DOHH2 (cell line): ENCODE results near the gene ENOX1.

Source experiments
- H3F3A ChIP-seq: fragments of 200-600 bp; sonication (generic), shearing (Covaris generic); 2 replicates; pipeline ENCODE4 v1.6.0; 2016; ENCODE audit warnings: antibody characterized with exemption, mild to moderate bottlenecking; ENCODE audit not compliant: control insufficient read depth, insufficient read depth
- H3K27ac ChIP-seq: fragments of 200-600 bp; sonication (generic); 2 replicates; pipeline ENCODE4 v1.5.1; 2014; ENCODE audit warnings: low read depth, mild to moderate bottlenecking, low read length, moderate library complexity
- H3K27me3 ChIP-seq: fragments of 200-600 bp; sonication (generic); 2 replicates; pipeline ENCODE4 v1.6.1; 2014; ENCODE audit warnings: mild to moderate bottlenecking, low read length, mixed read lengths; ENCODE audit not compliant: control insufficient read depth
- H3K36me3 ChIP-seq: fragments of 200-600 bp; sonication (generic); 2 replicates; pipeline ENCODE4 v1.6.1; 2014; ENCODE audit warnings: mild to moderate bottlenecking, low read length, moderate library complexity, mixed read lengths; ENCODE audit not compliant: control insufficient read depth
- H3K4me1 ChIP-seq: fragments of 200-600 bp; sonication (generic); 2 replicates; pipeline ENCODE4 v1.6.1; 2014; ENCODE audit warnings: mild to moderate bottlenecking, low read length, mixed read lengths; ENCODE audit not compliant: control insufficient read depth
- H3K4me2 ChIP-seq: fragments of 200-600 bp; sonication (generic); 2 replicates; pipeline ENCODE4 v1.6.0; 2014; ENCODE audit warnings: mild to moderate bottlenecking, low read length, moderate library complexity
- H3K4me3 ChIP-seq: fragments of 200-600 bp; sonication (generic); 2 replicates; pipeline ENCODE4 v1.5.1; 2014; ENCODE audit warnings: mild to moderate bottlenecking, low read length, mixed read lengths
- H3K79me2 ChIP-seq: fragments of 200-600 bp; sonication (generic); 2 replicates; pipeline ENCODE4 v1.6.1; 2014; ENCODE audit warnings: mild to moderate bottlenecking, low read length, mixed read lengths; ENCODE audit not compliant: control insufficient read depth
- H3K9me2 ChIP-seq: fragments of 200-600 bp; sonication (generic); replicated peaks from 2 replicates; pipeline ENCODE4 v1.6.1; 2014; ENCODE audit warnings: mild to moderate bottlenecking, low read length, mixed read lengths; ENCODE audit not compliant: control insufficient read depth
- H3K9me3 ChIP-seq: fragments of 200-600 bp; sonication (generic); 2 replicates; pipeline ENCODE4 v1.6.1; 2014; ENCODE audit warnings: antibody characterized with exemption, low read length, mixed read lengths; ENCODE audit not compliant: control insufficient read depth, insufficient read depth
- H4K20me1 ChIP-seq: fragments of 200-600 bp; sonication (generic); 2 replicates; pipeline ENCODE4 v1.6.0; 2014; ENCODE audit warnings: low read depth, mild to moderate bottlenecking, antibody characterized with exemption, low read length, moderate library complexity; ENCODE audit not compliant: control insufficient read depth, insufficient read depth
- CTCF ChIP-seq: fragments of 200-600 bp; sonication (generic); IDR thresholded peaks from one replicate; pipeline ENCODE4 v1.5.1; 2014; ENCODE audit warnings: antibody characterized with exemption, mild to moderate bottlenecking, low read depth, low read length; ENCODE audit not compliant: poor library complexity, severe bottlenecking
- EZH2phosphoT487 ChIP-seq: fragments of 200-600 bp; sonication (generic); IDR thresholded peaks from 2 replicates; pipeline ENCODE4 v1.6.1; 2017; ENCODE audit warnings: borderline replicate concordance, mild to moderate bottlenecking, antibody characterized with exemption, low read length, moderate library complexity, mixed read lengths

The ENOX1 gene

GRCh38 chr13:43662976-43663375, 123.8 kb downstream of the ENOX1 start:
- Histone ChIP-seq H3K9me2 (no peaks in the 10 kb centered on the region), H3K27ac (no peak overlapping the region), H3K79me2 (no peaks in the 10 kb centered on the region), H3K4me1 (no peaks in the 10 kb centered on the region), H4K20me1 (no peaks in the 10 kb centered on the region), H3K4me3 (no peak overlapping the region), H3K36me3 (no peaks in the 10 kb centered on the region), H3K27me3 (no peaks in the 10 kb centered on the region; the same call in 1 of the 2 replicates), H3F3A (no peaks in the 10 kb centered on the region), H3K4me2 (no peak overlapping the region), H3K9me3 (no peaks in the 10 kb centered on the region)
- TF ChIP-seq EZH2phosphoT487 (no peak), CTCF (no peak)

GRCh38 chr13:43661161-43661830, 125.5 kb downstream of the ENOX1 start:
- Histone ChIP-seq H3K36me3 (no peaks in the 10 kb centered on the region), H3K4me1 (no peaks in the 10 kb centered on the region)

GRCh38 chr13:43657485-43657884, 129.3 kb downstream of the ENOX1 start:
- H3K4me1 ChIP-seq = no peaks in the 10 kb centered on the region
- no peaks in the 10 kb centered on the region for H3K27me3 ChIP-seq
- H3K27ac ChIP-seq = no peak overlapping the region
- H3K79me2 ChIP-seq = no peaks in the 10 kb centered on the region
- TF ChIP-seq EZH2phosphoT487 = no peak
- no peak for TF ChIP-seq CTCF
- no peaks in the 10 kb centered on the region for H3K9me3 ChIP-seq
- no peaks in the 10 kb centered on the region for H3K9me2 ChIP-seq
- H3K36me3 ChIP-seq = no peaks in the 10 kb centered on the region
- H3K4me3 ChIP-seq = no peak overlapping the region
- no peaks in the 10 kb centered on the region for H3F3A ChIP-seq
- H3K4me2 ChIP-seq = no peak overlapping the region
- H4K20me1 ChIP-seq = no peaks in the 10 kb centered on the region

More at GRCh38 chr13:43661161-43661830, 125.5 kb downstream of the ENOX1 start:
- no peak for TF ChIP-seq CTCF
- no peak for TF ChIP-seq EZH2phosphoT487
- H3K79me2 ChIP-seq = no peaks in the 10 kb centered on the region
- H3K27me3 ChIP-seq = no peaks in the 10 kb centered on the region; the same call in 1 of the 2 replicates
- H3K9me3 ChIP-seq = no peaks in the 10 kb centered on the region
- H3F3A ChIP-seq = no peaks in the 10 kb centered on the region
- no peak overlapping the region for H3K27ac ChIP-seq
- H4K20me1 ChIP-seq = no peaks in the 10 kb centered on the region
- H3K4me3 ChIP-seq = no peak overlapping the region
- H3K4me2 ChIP-seq = no peak overlapping the region
- H3K9me2 ChIP-seq = no peaks in the 10 kb centered on the region
